Measurements from ENCODE around the gene NOXRED1. TPM values are rescaled to one million over a fixed set of nuclear protein-coding genes. Genes with fewer than 3 reads are reported as not detected.

NOXRED1 gene
- total RNA-seq, 1 donor from 2014 or later, result 0.47 TPM

DNA sequence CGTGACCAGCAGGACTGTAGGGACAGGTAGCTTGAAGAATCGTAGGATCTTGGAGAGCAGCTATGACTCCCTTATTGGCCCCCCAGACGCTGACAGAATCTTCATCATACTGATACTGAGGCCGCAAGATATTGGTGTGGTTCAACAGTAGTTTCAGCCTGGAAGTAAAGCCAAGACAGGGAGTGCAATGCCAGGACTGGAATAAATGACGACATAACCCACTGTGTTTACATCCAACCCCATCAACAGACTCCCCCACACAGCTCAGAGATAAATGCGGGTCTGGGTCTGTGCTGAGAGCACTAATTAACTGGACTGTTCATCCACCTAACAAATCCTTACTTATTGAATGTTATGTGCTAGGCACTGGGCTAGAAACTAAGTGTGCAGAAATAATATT lies 16.6 kb downstream of the NOXRED1 start:
- no peaks in the 10 kb centered on the region for H3K36me3 Mint-ChIP-seq (ENCODE audit: low read depth)
- no peaks in the 10 kb centered on the region for H3K27me3 Mint-ChIP-seq (ENCODE audit: low read depth)
- no peak overlapping the region for H3K27ac Mint-ChIP-seq (ENCODE audit: unreplicated experiment)
- H3K4me3 Mint-ChIP-seq, result no peak overlapping the region
- TF ChIP-seq, protein P1, sequence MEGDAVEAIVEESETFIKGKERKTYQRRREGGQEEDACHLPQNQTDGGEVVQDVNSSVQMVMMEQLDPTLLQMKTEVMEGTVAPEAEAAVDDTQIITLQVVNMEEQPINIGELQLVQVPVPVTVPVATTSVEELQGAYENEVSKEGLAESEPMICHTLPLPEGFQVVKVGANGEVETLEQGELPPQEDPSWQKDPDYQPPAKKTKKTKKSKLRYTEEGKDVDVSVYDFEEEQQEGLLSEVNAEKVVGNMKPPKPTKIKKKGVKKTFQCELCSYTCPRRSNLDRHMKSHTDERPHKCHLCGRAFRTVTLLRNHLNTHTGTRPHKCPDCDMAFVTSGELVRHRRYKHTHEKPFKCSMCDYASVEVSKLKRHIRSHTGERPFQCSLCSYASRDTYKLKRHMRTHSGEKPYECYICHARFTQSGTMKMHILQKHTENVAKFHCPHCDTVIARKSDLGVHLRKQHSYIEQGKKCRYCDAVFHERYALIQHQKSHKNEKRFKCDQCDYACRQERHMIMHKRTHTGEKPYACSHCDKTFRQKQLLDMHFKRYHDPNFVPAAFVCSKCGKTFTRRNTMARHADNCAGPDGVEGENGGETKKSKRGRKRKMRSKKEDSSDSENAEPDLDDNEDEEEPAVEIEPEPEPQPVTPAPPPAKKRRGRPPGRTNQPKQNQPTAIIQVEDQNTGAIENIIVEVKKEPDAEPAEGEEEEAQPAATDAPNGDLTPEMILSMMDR (conservative IDR thresholded peaks at IDR 0.05), result no peak
- no peak for DNase-seq (ENCODE audit: low read depth, low spot score)
- no peaks in the 10 kb centered on the region for H3K4me1 Mint-ChIP-seq
- H3K9me3 Mint-ChIP-seq, result no peaks in the 10 kb centered on the region

DNA sequence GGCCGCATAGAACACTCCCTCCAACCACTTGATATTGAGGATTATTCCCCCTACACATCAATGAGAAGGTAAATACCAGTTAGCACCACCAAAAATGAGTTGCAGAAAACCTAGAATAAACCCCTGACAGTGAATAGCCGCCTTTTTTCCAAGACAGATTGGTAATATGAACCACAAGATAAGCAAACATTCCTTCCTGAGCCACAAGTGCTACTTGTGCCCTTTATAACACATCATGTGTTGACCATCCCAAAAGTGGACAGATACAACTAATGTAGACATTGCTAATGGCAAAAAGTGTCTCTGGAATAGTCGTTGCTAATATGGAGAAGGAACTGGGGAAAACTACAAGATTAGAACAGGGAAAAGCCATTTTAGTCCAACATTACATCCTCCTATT lies 17.2 kb downstream of the NOXRED1 start:
- Mint-ChIP-seq H3K27ac (ENCODE audit: unreplicated experiment) (no peak overlapping the region), H3K36me3 (ENCODE audit: low read depth) (no peaks in the 10 kb centered on the region)
- TF ChIP-seq, protein P1 (conservative IDR thresholded peaks at IDR 0.05), result no peak

DNA sequence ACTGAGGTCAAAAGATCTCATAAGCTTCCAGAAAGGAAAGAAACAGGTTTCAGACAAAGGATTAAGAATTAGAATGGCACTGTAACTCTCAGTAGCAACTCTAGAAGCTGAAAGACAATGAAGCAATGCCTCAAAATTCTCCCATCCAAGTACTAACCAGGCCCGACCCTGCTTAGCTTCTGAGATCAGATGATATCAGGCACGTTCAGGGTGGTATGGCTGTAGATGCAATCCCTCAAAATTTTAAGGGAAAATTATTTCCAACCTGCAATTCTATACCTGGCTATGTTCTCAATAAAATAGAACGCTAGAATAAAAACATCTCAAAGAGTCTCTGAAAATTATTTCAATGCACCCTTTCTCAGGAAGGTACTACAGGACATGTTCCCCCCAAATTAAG lies 19.6 kb downstream of the NOXRED1 start:
- Mint-ChIP-seq H3K4me1 (no peaks in the 10 kb centered on the region), H3K9me3 (no peaks in the 10 kb centered on the region), H3K27me3 (ENCODE audit: low read depth) (no peaks in the 10 kb centered on the region), H3K36me3 (ENCODE audit: low read depth) (peaks cover 5% of the 10 kb centered on the region), H3K27ac (ENCODE audit: unreplicated experiment) (no peak overlapping the region), H3K4me3 (no peak overlapping the region)
- TF ChIP-seq, protein P1 (conservative IDR thresholded peaks at IDR 0.05), result no peak
- no peak for DNase-seq (ENCODE audit: low read depth, low spot score)

More for the DNA sequence above, 17.2 kb downstream of the NOXRED1 start:
- H3K27me3 Mint-ChIP-seq (ENCODE audit: low read depth), result no peaks in the 10 kb centered on the region
- no peak for DNase-seq (ENCODE audit: low read depth, low spot score)
- H3K9me3 Mint-ChIP-seq, result no peaks in the 10 kb centered on the region
- no peak overlapping the region for H3K4me3 Mint-ChIP-seq
- no peaks in the 10 kb centered on the region for H3K4me1 Mint-ChIP-seq

DNA sequence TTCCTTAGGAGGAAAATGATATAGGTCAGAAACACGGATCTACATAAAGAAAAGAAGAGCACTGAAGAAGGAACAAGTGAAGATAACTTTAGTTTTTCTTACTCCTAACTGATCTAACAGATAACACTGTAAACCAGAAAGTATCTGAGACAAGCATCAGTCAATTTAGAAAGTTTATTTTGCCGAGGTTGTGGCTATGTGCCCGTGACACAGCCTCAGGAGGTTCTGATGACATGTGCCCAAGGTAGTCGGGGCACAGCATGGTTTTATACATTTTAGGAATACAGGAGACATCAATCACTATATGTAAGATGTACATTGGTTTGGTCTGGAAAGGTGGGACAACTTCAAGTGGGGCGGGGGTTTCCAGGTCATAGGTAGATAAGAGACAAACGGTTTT lies 23.1 kb downstream of the NOXRED1 start:
- H3K9me3 Mint-ChIP-seq, result peaks cover 3% of the 10 kb centered on the region
- TF ChIP-seq, protein P1 (conservative IDR thresholded peaks at IDR 0.05), result no peak
- H3K4me1 Mint-ChIP-seq, result no peaks in the 10 kb centered on the region
- no peaks in the 10 kb centered on the region for H3K27me3 Mint-ChIP-seq (ENCODE audit: low read depth)
- peaks cover 10% of the 10 kb centered on the region for H3K36me3 Mint-ChIP-seq (ENCODE audit: low read depth)
- no peak overlapping the region for H3K27ac Mint-ChIP-seq (ENCODE audit: unreplicated experiment)
- no peak overlapping the region for H3K4me3 Mint-ChIP-seq
- no peak for DNase-seq (ENCODE audit: low read depth, low spot score)

DNA sequence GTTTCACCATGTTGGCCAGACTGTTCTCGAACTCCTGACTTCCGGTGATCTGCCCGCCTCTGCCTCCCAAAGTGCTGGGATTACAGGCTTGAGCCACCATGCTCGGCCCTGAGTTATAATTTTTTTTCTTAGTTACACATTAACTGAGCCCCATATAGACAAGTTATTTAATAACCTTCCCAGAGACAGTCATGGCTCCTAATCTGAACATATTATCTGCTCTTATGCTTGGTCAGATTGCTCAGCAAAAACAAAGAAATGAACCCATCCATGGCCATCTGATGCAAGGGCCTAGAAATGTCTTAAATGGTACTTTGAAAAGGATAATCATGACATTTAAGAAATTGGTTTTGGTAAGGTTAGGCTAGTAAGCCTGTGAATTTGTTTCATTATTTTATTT lies 33.1 kb downstream of the NOXRED1 start:
- Mint-ChIP-seq H3K36me3 (ENCODE audit: low read depth) (no peaks in the 10 kb centered on the region), H3K27me3 (ENCODE audit: low read depth) (no peaks in the 10 kb centered on the region), H3K27ac (ENCODE audit: unreplicated experiment) (no peak overlapping the region), H3K4me1 (no peaks in the 10 kb centered on the region), H3K4me3 (no peak overlapping the region), H3K9me3 (no peaks in the 10 kb centered on the region)
- no peak for DNase-seq (ENCODE audit: low read depth, low spot score)
- TF ChIP-seq, protein P1 (conservative IDR thresholded peaks at IDR 0.05), result no peak

DNA sequence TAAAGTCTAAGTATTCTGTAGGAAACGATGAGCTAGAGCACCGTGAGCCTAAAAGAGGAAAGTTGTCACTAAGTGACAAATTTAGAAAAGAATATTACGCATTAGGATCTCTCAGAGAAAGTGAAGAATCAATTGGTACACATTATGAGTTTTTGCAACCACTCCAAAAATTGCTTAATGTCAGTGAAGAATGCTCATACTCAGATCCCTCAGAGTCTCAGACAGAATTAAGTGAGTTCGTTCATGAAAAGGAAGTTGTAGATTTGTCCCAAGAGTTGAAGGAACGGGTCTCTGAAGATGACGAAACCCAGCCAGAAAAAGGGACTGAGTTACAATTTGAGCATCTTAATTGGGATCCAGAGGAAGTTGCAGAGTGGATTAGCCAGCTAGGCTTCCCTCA lies 44.6 kb downstream of the NOXRED1 start:
- no peak for DNase-seq (ENCODE audit: low read depth, low spot score)
- TF ChIP-seq, protein P1 (conservative IDR thresholded peaks at IDR 0.05), result no peak
- no peak overlapping the region for H3K27ac Mint-ChIP-seq (ENCODE audit: unreplicated experiment)
- peaks cover 12% of the 10 kb centered on the region for H3K36me3 Mint-ChIP-seq (ENCODE audit: low read depth)
- no peak overlapping the region for H3K4me3 Mint-ChIP-seq
- no peaks in the 10 kb centered on the region for H3K27me3 Mint-ChIP-seq (ENCODE audit: low read depth)
- H3K9me3 Mint-ChIP-seq, result peaks cover 5% of the 10 kb centered on the region
- peaks cover 26% of the 10 kb centered on the region for H3K4me1 Mint-ChIP-seq

Measured in neural crest cell (in vitro differentiated cells).